ENCODE data around the gene ATIC.

The ATIC gene

DNA sequence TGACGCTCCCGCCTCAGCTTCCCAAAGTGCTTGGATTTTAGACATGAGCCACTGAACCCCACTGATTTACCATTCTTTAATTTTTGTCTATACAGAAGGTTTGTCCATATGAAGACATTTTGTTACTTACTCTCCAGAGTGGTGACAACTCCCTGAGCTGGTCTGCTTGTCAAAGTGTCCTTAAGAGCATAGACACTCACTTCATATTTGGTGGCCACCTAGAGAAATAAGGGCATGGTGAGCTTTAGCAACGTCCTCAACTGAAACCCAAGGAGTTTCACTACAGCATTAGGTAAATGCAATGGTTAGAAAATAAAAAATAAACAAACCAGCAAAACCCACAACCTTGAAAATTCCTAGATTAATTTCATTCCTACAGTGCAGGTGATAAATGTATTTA, 66.2 kb downstream of the ATIC start:
- no peak for DNase-seq

DNA sequence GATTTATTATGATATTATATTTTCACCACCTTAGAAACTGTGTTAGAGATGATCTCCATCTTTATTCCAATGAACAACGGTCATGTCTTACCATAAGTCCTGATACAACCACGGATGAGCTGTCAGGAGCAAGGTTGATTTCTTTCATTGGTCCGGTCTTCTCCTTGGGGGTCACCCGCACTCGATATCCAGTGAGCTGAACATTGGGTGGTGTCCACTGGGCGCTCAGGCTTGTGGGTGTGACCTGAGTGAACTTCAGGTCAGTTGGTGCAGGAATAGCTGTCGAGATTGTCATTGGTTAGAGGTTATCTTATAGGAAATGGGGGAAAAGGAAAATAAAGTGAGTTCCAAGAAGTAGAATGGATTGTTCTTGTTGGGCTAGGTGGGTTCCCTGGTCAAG, 67.2 kb downstream of the ATIC start:
- DNase-seq, result no peak

DNA sequence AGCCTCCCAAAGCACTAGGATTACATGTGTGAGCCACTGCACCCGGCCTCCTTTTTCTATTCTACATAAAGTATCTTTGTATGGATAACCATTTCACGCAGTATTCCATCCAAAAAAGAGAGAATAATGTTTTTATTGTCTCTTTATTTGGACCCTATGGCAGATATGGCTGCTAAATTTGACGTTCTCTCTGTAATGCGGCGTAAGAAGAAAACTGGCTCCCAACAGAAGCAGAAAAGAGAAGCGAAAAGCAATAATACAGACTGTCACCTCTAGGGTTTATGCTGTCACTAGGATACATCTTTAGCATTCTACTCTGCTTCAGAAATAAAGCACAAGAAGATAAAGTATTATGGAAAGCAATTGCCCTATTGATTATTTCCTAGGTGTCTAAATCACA, 68.1 kb downstream of the ATIC start:
- no peak for DNase-seq

DNA sequence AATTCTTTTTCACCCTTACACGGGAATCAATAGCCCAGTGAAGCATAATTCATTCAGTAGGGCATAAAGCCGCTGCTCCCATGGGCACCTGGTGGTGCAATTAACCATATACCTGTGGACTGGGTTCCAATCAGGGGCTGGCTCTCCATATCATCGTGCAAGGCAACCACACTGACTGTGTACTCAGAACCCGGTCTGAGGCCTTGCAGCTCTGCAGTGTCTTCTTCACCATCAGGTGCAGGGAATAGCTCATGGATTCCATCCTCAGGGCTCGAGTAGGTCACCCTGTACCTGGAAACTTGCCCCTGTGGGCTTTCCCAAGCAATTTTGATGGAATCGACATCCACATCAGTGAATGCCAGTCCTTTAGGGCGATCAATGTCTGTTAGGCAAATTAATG, 68.8 kb downstream of the ATIC start:
- no peak for DNase-seq

GRCh38 chr2:215382011-215382410, 70.2 kb downstream of the ATIC start:
- DNase-seq, result no peak

DNA sequence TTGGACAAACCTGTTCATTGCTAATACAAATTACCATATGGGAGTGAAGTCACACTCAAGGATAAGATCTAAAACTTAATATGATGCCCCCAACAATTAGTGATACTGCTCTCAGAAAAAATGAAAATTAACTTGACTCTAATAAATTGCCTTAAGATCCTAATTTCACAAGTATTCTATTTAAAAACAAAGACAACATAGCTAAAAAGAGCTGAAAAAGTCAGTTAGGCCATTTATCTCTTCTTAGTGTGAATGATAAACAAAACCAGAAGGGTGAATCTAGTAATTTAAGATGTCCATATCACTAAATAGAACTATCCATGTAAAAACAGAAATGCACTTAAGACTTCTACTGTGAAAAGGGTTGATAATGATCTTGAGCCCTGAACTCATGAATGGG, 70.6 kb downstream of the ATIC start:
- DNase-seq, result no peak

DNA sequence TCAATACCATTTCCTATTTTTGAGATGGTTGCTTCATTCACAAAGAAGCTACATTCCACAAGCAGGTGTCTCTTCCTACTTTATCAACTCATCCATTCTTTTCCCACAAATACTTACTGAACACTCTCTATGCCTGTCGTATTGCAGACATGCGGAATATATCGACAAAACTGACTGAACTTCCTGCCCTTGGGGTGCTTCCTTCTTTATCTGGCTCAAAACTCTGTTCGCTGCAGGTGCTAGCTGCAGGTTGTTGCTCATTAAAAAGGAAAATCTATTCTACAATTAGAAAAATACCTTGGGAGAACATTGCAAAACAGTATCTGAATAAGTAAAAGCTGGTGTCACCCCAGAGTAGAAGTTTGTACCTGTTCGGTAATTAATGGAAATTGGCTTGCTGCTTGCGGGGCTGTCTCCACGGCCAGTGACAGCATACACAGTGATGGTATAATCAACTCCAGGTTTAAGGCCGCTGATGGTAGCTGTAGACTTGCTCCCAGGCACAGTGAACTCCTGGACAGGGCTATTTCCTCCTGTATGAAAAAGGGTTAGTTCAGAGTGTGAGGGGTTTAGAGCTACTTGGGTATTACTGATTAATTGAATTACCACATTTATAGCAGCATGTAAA, 71.9 kb downstream of the ATIC start:
- no peak for DNase-seq

GRCh38 chr2:215384710-215385109, 72.9 kb downstream of the ATIC start:
- no peak for DNase-seq

- DNase-seq, result no peak
Measured at GRCh38 chr2:215386566-215386965, 74.7 kb downstream of the ATIC start.

GRCh38 chr2:215388002-215388728, 76.3 kb downstream of the ATIC start:
- no peak for DNase-seq

DNA sequence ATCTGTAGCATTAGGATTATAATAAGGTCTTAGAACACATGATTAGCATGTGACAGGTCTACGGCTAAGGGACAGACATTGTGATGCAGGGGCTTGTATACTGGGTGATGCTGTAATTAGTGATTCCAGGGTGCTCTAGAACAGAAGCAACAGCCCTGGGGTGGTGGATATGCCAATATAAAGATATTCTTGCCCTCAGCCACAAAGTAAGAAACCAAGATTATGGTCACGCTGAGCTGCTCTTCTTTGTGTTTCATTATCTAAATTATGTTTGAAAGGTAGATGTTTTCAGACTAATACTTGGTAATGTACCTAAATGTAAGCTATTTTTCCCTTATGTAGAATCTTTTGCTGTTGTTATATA, 78.7 kb downstream of the ATIC start:
- DNase-seq, result no peak

DNA sequence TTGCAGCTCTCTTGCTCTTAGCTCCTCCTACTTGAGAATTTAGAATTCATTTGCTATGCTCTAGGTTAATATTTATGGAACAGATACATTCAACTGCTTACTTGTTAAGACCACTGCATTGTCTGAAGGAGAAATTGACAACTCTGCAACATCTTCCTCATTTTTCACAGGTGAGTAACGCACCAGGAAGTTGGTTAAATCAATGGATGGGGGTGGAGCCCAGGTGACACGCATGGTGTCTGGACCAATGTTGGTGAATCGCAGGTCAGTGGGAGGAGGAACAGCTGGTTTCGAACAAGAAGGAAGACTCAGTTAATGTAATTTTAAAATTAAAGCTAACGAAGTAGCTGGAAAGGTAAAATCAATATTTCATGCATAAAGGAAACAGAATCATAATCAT, 79.7 kb downstream of the ATIC start:
- no peak for DNase-seq

- DNase-seq, result no peak
Measured at GRCh38 chr2:215392164-215392563, 80.3 kb downstream of the ATIC start.

- DNase-seq, result no peak
Measured at GRCh38 chr2:215392687-215393270, 80.9 kb downstream of the ATIC start.

DNA sequence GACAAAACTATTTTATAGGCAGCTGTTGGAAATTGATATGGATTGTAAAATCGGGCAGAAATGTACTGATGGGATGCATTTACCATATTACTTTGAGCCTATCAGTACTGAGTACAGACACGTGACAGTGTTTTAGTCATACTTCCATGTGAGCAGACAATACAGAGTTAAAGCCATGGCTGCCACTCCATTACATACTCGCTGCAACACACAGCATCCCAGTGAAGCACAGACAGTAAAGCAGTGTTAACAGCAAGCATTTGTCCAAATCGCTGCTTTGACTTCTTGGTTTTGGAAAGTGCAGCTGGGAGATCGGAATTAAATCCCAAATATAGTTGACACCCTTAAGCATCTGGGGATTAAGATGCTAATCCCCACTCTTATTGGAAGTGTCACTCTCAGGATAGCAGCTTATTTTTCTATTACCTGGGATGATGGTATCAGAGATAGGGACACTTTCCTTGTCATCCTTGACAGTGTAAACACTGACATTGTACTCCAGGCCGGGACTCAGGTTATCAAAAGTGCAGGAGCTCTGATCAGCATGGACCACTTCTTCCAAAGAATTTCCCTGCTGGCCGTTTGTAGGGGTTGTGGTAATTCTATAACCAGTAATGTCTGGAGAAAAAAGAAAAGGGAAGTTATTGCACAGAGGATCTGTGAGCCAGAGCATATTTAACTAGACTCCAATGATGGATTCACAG, 82.4 kb downstream of the ATIC start:
- peak in 1 of 2 experiments; percentile 1 for DNase-seq

DNA sequence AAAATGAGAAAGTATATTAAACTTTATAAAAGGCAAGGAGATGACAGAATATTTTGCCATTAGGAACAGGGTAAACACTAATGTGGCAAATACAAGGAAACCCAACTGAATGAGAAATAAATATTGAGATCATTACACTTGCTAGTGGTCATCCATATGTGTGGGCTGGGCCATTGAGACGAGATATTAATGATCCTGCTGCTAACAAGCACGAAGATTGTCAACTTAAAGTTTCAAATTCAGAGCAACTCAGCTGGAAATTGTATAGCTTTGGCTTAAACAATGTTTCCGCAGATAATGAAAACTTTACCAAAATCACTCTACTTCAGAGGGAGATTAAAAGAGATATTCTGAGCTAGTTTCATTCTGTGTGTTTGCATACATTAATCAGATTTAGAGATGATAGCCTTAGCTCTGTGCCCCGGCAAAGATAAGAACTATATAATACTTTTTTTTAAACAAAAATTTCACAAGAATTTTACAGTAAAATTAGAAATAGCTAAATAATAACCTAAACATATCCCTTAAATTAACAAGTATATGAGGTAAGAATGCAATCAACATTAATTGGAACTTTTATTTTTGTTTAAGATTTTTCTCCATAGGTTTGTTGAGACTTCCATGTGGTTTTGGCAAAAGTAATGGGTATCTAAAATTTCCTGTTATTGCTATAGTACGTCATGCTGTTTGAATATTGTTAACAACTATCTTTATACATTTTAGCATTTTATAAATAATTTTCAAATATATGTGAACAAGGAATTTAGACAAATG, 84.0 kb downstream of the ATIC start:
- DNase-seq, result no peak

DNA sequence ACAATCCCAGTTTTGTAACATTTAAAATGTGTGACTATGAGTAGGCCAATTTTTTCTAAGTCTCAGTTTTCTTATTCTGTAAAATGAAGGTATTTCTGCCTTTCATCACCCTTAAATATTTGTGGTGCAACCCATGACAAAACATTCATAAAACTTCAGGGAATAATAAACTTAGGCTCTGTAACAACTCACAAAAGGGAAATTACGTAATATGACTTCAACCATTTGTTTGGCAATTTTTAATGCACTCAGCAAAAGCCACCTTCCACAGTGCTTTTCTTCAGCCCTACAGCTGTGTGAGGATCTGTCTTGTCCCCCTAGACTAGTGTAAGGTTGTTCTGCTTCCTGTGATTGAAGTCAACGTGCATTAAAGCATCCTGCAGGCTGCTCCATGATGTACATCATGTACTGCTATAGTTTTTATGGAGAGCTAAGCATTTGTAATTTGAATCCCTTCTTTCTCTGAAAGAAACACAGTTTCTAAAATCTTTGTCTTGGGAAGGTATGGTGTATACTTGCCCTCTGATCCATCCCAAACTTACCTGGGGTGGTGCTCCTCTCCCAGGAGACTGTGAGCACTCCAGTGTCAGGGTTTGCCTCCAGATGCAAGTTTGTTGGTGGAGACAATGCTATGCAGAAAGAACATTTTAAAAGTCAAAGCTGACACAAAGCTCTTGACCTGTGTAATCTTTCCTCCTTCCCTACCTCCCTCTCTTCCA, 84.9 kb downstream of the ATIC start:
- DNase-seq, result peak; percentile 69 to 71

- no peak for DNase-seq
Measured at GRCh38 chr2:215397632-215398341, 85.9 kb downstream of the ATIC start.

DNA sequence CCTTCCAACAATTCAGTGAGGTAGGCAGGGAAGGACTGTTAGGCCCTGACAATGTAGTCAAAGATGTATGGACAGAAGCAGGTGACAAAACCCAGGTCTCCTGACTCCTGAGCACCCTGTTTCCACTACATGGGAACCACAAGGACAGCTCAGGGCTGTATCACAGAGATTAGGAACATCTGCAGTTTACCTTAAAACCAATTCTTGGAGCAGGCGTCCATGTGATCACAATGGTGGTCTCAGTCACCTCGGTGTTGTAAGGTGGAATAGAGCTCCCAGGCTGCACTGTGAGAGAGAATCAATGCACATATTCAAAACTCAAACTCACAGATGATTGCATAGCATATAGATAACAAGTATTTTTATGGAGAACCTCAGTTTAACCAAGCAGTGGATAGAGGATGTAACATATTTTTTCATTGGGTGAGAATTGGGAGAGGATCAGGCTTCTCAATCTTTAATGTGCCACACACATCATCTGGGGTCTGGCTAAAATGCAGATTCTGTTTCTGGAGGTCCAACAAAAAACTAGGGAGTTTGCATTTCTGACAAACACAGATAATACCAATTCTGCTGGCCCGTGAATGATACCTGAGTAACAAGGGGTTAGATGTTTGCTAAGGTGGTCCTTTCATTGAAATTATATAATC, 87.3 kb downstream of the ATIC start:
- DNase-seq, result no peak
